K562 (cell line): ENCODE measurements around the gene ZNF862. TPM values are rescaled to one million over a fixed set of nuclear protein-coding genes. Genes with fewer than 3 reads are reported as not detected.

Experiments
- polyA plus RNA-seq, 8 experiments: library from polyadenylated mRNA; depleted of rRNA in 4 of 8; stranded (reverse) in 5 of 8; unstranded in 3 of 8; fragments of >200 nt; fragmentation: Nextera tagmentation in 2 of 8; fragmentation: Illumina TruSeq in 1 of 8; extraction: Ambion mirVana in 2 of 8; extraction: Trizol in 1 of 8; gene quantifications; 2 replicates each; pipeline versions ENCODE4 v1.2.1 to v1.2.3, GENCODE V29; 2011 to 2014; ENCODE audit warnings: inconsistent platforms in 1 of 8, missing spikeins in 1 of 8
- small RNA-seq: library from RNA; depleted of rRNA; stranded (forward); fragments of <200 nt; gene quantifications from one replicate; pipeline ENCODE3, GENCODE V24; 2014
- total RNA-seq, 7 experiments: library from RNA; depleted of rRNA in 6 of 7; stranded (reverse); fragments of >200 nt in 6 of 7; fragmentation: Illumina TruSeq in 2 of 7; extraction: Trizol in 2 of 7; gene quantifications; 2 replicates each; pipeline versions ENCODE4 v1.2.1 to v1.2.3, GENCODE V29; 2011 to 2021; ENCODE audit warnings: low replicate concordance in 1 of 7

ZNF862 gene
- total and polyA plus RNA-seq, 9 of the 15 experiments (the other 6 are each of a cell fraction or from before 2014, with no cell fraction given) = 1.1 to 3.9 (median 2.6) TPM

Small RNAs within 50 kb of the gene (small RNA-seq; reads per million reads assigned to genes)
- not detected for gene AC093458.1

Other genes with a start within 250 kb of the ZNF862 start
- gene ZNF467, start 64.8 kb upstream of the ZNF862 start, total RNA-seq (2014; rRNA removed) = 2.8 and 4.6 TPM in 2 replicates
- gene ZNF467, start 64.8 kb upstream of the ZNF862 start, total RNA-seq (2014; rRNA removed; fragmentation: Illumina TruSeq; extraction: Trizol) = 0.80 and 1.3 TPM in 2 replicates
- gene ZNF467, start 64.8 kb upstream of the ZNF862 start, total RNA-seq (2015; rRNA removed; fragmentation: Illumina TruSeq; extraction: Trizol) = 1.6 and 2.0 TPM in 2 replicates
- gene ZNF467, start 64.8 kb upstream of the ZNF862 start, total RNA-seq (2021) = 14.2 and 16.2 TPM in 2 replicates
- gene ZNF467, start 64.8 kb upstream of the ZNF862 start, polyA plus RNA-seq (2011; rRNA removed) = 2.4 and 3.9 TPM in 2 replicates
- 1.7 and 3.2 TPM in 2 replicates for gene ZNF467, start 64.8 kb upstream of the ZNF862 start, polyA plus RNA-seq (2014; fragmentation: Illumina TruSeq; extraction: Trizol)
- gene ZNF467, start 64.8 kb upstream of the ZNF862 start, polyA plus RNA-seq (2014; fragmentation: Nextera tagmentation; extraction: Ambion mirVana) = under 1 TPM; 0.32 to 0.42 TPM
- 6.6 and 8.3 TPM in 2 replicates for gene ZNF467, start 64.8 kb upstream of the ZNF862 start, polyA plus RNA-seq (2014; rRNA removed)
- 15.2 and 20.7 TPM in 2 replicates for gene ATP6V0E2, start 35.6 kb downstream of the ZNF862 start, total RNA-seq (2014; rRNA removed)
- 4.0 and 4.7 TPM in 2 replicates for gene ATP6V0E2, start 35.6 kb downstream of the ZNF862 start, total RNA-seq (2014; rRNA removed; fragmentation: Illumina TruSeq; extraction: Trizol)
- 11.8 and 13.3 TPM in 2 replicates for gene ATP6V0E2, start 35.6 kb downstream of the ZNF862 start, total RNA-seq (2015; rRNA removed; fragmentation: Illumina TruSeq; extraction: Trizol)
- 17.8 and 18.5 TPM in 2 replicates for gene ATP6V0E2, start 35.6 kb downstream of the ZNF862 start, total RNA-seq (2021)
- gene ATP6V0E2, start 35.6 kb downstream of the ZNF862 start, polyA plus RNA-seq (2011; rRNA removed) = 7.1 and 16.0 TPM in 2 replicates
- gene ATP6V0E2, start 35.6 kb downstream of the ZNF862 start, polyA plus RNA-seq (2014; fragmentation: Illumina TruSeq; extraction: Trizol) = 12.8 and 17.0 TPM in 2 replicates
- gene ATP6V0E2, start 35.6 kb downstream of the ZNF862 start, polyA plus RNA-seq (2014; fragmentation: Nextera tagmentation; extraction: Ambion mirVana) = under 1 TPM; 0.55 to 0.63 TPM
- 10.9 and 14.4 TPM in 2 replicates for gene ATP6V0E2, start 35.6 kb downstream of the ZNF862 start, polyA plus RNA-seq (2014; rRNA removed)